Neural progenitor cell (in vitro differentiated cells): Measurements from ENCODE around the gene DLL3. TPM values are rescaled to one million over a fixed set of nuclear protein-coding genes. Genes with fewer than 3 reads are reported as not detected.

ENCODE experiments used
- DNase-seq: peaks from one replicate; pipeline ENCODE4 v3.0.0-alpha.2; 2016; ENCODE audit warnings: low spot score
- H2AFZ ChIP-seq: fragments of 200-600 bp; sonication (generic); replicated peaks from 2 replicates; pipeline ENCODE4 v1.6.1; 2016; ENCODE audit warnings: antibody characterized with exemption
- H3F3A ChIP-seq: fragments of 200-600 bp; sonication (generic); 2 replicates; pipeline ENCODE4 v1.6.1; 2016; ENCODE audit warnings: antibody characterized with exemption, low read depth
- H3K27ac ChIP-seq: fragments of 200-600 bp; sonication (generic); 2 replicates; pipeline ENCODE4 v1.5.1; 2016; ENCODE audit warnings: mild to moderate bottlenecking
- H3K27me3 ChIP-seq: fragments of 200-600 bp; sonication (generic); 2 replicates; pipeline ENCODE4 v1.6.1; 2016; ENCODE audit warnings: mild to moderate bottlenecking, moderate library complexity
- H3K36me3 ChIP-seq: fragments of 200-600 bp; sonication (generic); 2 replicates; pipeline ENCODE4 v1.5.1; 2016
- H3K4me1 ChIP-seq: fragments of 200-600 bp; sonication (generic); 2 replicates; pipeline ENCODE4 v1.6.1; 2016; ENCODE audit warnings: mixed run types
- H3K4me2 ChIP-seq: fragments of 200-600 bp; sonication (generic); 2 replicates; pipeline ENCODE4 v1.6.1; 2016
- H3K4me3 ChIP-seq: fragments of 200-600 bp; sonication (generic); 2 replicates; pipeline ENCODE4 v1.5.1; 2016
- H3K79me2 ChIP-seq: fragments of 200-600 bp; sonication (generic); 2 replicates; pipeline ENCODE4 v1.6.1; 2016; ENCODE audit warnings: low read depth
- H3K9ac ChIP-seq: fragments of 200-600 bp; sonication (generic); 2 replicates; pipeline ENCODE4 v1.6.1; 2016
- H3K9me3 ChIP-seq: fragments of 200-600 bp; sonication (generic); 2 replicates; pipeline ENCODE4 v1.5.1; 2016; ENCODE audit warnings: low read depth
- H4K20me1 ChIP-seq: fragments of 200-600 bp; sonication (generic); 2 replicates; pipeline ENCODE4 v1.6.1; 2016; ENCODE audit warnings: low read depth
- H3K27ac Mint-ChIP-seq: 3 replicates; pipeline ENCODE4 v1.8.0; 2021; ENCODE audit warnings: mixed read lengths
- H3K27me3 Mint-ChIP-seq: 2 replicates; pipeline ENCODE4 v1.8.0; 2022; ENCODE audit warnings: low read depth, mild to moderate bottlenecking, inconsistent platforms, moderate library complexity, mixed read lengths; ENCODE audit not compliant: insufficient read depth
- H3K36me3 Mint-ChIP-seq: 3 replicates; pipeline ENCODE4 v1.8.0; 2021; ENCODE audit warnings: mixed read lengths
- H3K4me1 Mint-ChIP-seq: 3 replicates; pipeline ENCODE4 v1.8.0; 2021; ENCODE audit warnings: mixed read lengths
- H3K4me3 Mint-ChIP-seq: 3 replicates; pipeline ENCODE4 v1.8.0; 2021; ENCODE audit warnings: mild to moderate bottlenecking, moderate library complexity, mixed read lengths
- H3K9me3 Mint-ChIP-seq: 3 replicates; pipeline ENCODE4 v1.8.0; 2020; ENCODE audit warnings: mixed read lengths
- EZH2 ChIP-seq: fragments of 200-600 bp; sonication (generic); IDR thresholded peaks from 2 replicates; pipeline ENCODE4 v1.6.1; 2017; ENCODE audit warnings: antibody characterized with exemption, mild to moderate bottlenecking, moderate library complexity
- EZH2phosphoT487 ChIP-seq: fragments of 200-600 bp; sonication (generic); IDR thresholded peaks from 2 replicates; pipeline ENCODE4 v1.6.1; 2017; ENCODE audit warnings: antibody characterized with exemption
- total RNA-seq: library from RNA; depleted of rRNA; stranded (reverse); fragments of >200 nt; gene quantifications from 2 replicates; pipeline ENCODE4 v1.2.3, GENCODE V29; 2015; ENCODE audit warnings: low replicate concordance
- TF ChIP-seq, protein P1 (sequence below): fragments of 200-600 bp; sonication (generic); IDR thresholded peaks from 2 replicates; pipeline ENCODE4 v1.5.1; 2017; ENCODE audit warnings: antibody characterized with exemption, mild to moderate bottlenecking

Gene DLL3
- total RNA-seq, 1 donor from 2014 or later: 0.37 TPM

DNA sequence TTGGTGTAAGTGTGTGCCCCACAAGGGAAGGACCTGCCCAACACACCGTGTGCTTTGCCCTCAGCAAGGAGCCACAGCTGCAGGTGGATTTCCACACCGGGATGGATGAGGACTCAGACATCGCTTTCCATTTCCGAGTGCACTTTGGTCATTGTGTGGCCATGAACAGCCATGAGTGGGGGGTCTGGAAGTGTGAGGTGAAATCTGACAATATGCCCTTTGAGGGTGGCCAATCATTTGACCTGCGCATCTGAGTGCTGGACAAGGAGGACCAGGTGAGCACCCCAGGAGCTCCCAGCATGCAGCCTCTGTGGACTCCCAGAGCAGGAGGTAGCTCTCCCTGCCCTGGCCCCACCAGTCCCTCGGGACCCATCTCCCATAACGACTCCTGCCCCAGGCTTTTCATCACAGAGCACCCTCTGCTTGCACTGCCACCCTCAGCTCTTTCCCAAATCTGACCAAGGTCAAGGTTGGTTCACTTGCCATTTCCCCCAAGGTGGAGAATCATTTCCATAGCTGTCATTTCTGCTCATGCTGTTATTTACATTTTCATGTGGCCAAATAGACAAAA lies 54.4 kb downstream of the DLL3 start:
- H3K27me3 Mint-ChIP-seq: peaks cover 6% of the 10 kb centered on the region
- H3K79me2 ChIP-seq: no peaks in the 10 kb centered on the region
- no peak overlapping the region for H3K27ac ChIP-seq
- H3K36me3 ChIP-seq: no peaks in the 10 kb centered on the region
- peaks cover 3% of the 10 kb centered on the region for H3K27me3 ChIP-seq
- no peaks in the 10 kb centered on the region for H4K20me1 ChIP-seq
- H3K4me3 Mint-ChIP-seq: no peak overlapping the region
- no peak overlapping the region for H3K4me3 ChIP-seq
- no peaks in the 10 kb centered on the region for H3K9me3 ChIP-seq
- TF ChIP-seq EZH2 (no peak), EZH2phosphoT487 (no peak)
- TF ChIP-seq, protein P1, sequence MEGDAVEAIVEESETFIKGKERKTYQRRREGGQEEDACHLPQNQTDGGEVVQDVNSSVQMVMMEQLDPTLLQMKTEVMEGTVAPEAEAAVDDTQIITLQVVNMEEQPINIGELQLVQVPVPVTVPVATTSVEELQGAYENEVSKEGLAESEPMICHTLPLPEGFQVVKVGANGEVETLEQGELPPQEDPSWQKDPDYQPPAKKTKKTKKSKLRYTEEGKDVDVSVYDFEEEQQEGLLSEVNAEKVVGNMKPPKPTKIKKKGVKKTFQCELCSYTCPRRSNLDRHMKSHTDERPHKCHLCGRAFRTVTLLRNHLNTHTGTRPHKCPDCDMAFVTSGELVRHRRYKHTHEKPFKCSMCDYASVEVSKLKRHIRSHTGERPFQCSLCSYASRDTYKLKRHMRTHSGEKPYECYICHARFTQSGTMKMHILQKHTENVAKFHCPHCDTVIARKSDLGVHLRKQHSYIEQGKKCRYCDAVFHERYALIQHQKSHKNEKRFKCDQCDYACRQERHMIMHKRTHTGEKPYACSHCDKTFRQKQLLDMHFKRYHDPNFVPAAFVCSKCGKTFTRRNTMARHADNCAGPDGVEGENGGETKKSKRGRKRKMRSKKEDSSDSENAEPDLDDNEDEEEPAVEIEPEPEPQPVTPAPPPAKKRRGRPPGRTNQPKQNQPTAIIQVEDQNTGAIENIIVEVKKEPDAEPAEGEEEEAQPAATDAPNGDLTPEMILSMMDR: no peak
- no peak overlapping the region for H3K4me2 ChIP-seq
- H3K4me1 Mint-ChIP-seq: no peaks in the 10 kb centered on the region
- H3K9me3 Mint-ChIP-seq: no peaks in the 10 kb centered on the region
- H3K4me1 ChIP-seq: no peaks in the 10 kb centered on the region
- H3F3A ChIP-seq: no peaks in the 10 kb centered on the region
- DNase-seq: no peak
- no peaks in the 10 kb centered on the region for H3K36me3 Mint-ChIP-seq
- H2AFZ ChIP-seq: no peak overlapping the region
- H3K27ac Mint-ChIP-seq: no peak overlapping the region
- no peak overlapping the region for H3K9ac ChIP-seq

- H4K20me1 ChIP-seq: no peaks in the 10 kb centered on the region
- Mint-ChIP-seq H3K27me3 (peaks cover 8% of the 10 kb centered on the region), H3K27ac (no peak overlapping the region)
Observed at GRCh38 chr19:39554701-39555311, 56.1 kb downstream of the DLL3 start.

DNA sequence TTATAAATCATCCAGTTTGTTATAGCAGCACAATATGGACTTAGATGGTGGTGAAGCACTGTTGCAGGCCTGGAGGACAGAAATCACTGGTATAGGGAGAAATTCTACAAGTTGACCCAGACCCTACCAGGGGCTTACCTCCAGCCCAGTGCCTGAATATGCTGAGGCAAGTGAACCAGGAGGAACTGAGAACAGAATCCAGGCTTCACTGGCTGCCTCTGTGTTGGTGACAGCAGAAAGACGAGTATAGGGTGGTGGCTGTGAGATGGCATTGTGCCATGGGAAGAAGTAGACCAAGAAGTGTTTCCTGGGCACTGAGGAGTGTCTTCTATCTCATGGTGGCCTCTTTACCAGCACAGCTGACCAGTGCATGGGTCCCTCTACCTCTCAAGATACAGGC lies 57.1 kb downstream of the DLL3 start:
- H3K27me3 Mint-ChIP-seq: peaks cover 9% of the 10 kb centered on the region
- Histone ChIP-seq H3K4me2 (no peak overlapping the region), H3K9ac (no peak overlapping the region), H3K4me1 (no peaks in the 10 kb centered on the region), H4K20me1 (no peaks in the 10 kb centered on the region), H2AFZ (no peak overlapping the region), H3K27me3 (peaks cover 3% of the 10 kb centered on the region), H3K4me3 (no peak overlapping the region), H3K27ac (no peak overlapping the region), H3K79me2 (no peaks in the 10 kb centered on the region), H3F3A (no peaks in the 10 kb centered on the region), H3K9me3 (no peaks in the 10 kb centered on the region), H3K36me3 (no peaks in the 10 kb centered on the region)
- no peak for DNase-seq
- no peak overlapping the region for H3K4me3 Mint-ChIP-seq
- no peak overlapping the region for H3K27ac Mint-ChIP-seq
- H3K4me1 Mint-ChIP-seq: no peaks in the 10 kb centered on the region
- no peaks in the 10 kb centered on the region for H3K9me3 Mint-ChIP-seq
- H3K36me3 Mint-ChIP-seq: no peaks in the 10 kb centered on the region
- TF ChIP-seq, protein P1: no peak
- TF ChIP-seq EZH2: no peak
- no peak for TF ChIP-seq EZH2phosphoT487

More at GRCh38 chr19:39554701-39555311, 56.1 kb downstream of the DLL3 start:
- Histone ChIP-seq H2AFZ (no peak overlapping the region), H3F3A (no peaks in the 10 kb centered on the region), H3K9me3 (no peaks in the 10 kb centered on the region), H3K27me3 (peaks cover 3% of the 10 kb centered on the region), H3K27ac (no peak overlapping the region), H3K79me2 (no peaks in the 10 kb centered on the region), H3K4me1 (no peaks in the 10 kb centered on the region), H3K4me2 (no peak overlapping the region), H3K4me3 (no peak overlapping the region), H3K9ac (no peak overlapping the region), H3K36me3 (no peaks in the 10 kb centered on the region)
- no peak for DNase-seq
- no peak for TF ChIP-seq EZH2phosphoT487
- TF ChIP-seq EZH2: no peak
- TF ChIP-seq, protein P1: no peak
- no peaks in the 10 kb centered on the region for H3K4me1 Mint-ChIP-seq
- no peak overlapping the region for H3K4me3 Mint-ChIP-seq
- H3K36me3 Mint-ChIP-seq: no peaks in the 10 kb centered on the region
- H3K9me3 Mint-ChIP-seq: no peaks in the 10 kb centered on the region

Other genes with a start within 250 kb of the DLL3 start
- gene IFNL2, start 230.6 kb upstream of the DLL3 start, total RNA-seq: not detected in 2 replicates
- not detected in 2 replicates for gene IFNL1, start 202.5 kb upstream of the DLL3 start, total RNA-seq
- 0.17 and 4.3 TPM in 2 replicates for gene LRFN1, start 178.1 kb upstream of the DLL3 start, total RNA-seq
- gene GMFG, start 162.9 kb upstream of the DLL3 start, total RNA-seq: 0.43 TPM in 1 of 2 replicates, not detected in the other
- 32.8 and 105 TPM in 2 replicates for gene SAMD4B, start 156.5 kb upstream of the DLL3 start, total RNA-seq
- gene PAF1, start 107.8 kb upstream of the DLL3 start, total RNA-seq: 15.6 and 29.1 TPM in 2 replicates
- gene MED29, start 107.6 kb upstream of the DLL3 start, total RNA-seq: 27.0 and 28.2 TPM in 2 replicates
- 1.2 TPM in 1 of 2 replicates, not detected in the other for gene ZFP36, start 92.1 kb upstream of the DLL3 start, total RNA-seq
- gene PLEKHG2, start 86.3 kb upstream of the DLL3 start, total RNA-seq: 10.7 and 46.9 TPM in 2 replicates
- 94.8 and 268 TPM in 2 replicates for gene RPS16, start 63.0 kb upstream of the DLL3 start, total RNA-seq
- 48.5 and 84.3 TPM in 2 replicates for gene SUPT5H, start 53.4 kb upstream of the DLL3 start, total RNA-seq
- gene TIMM50, start 18.1 kb upstream of the DLL3 start, total RNA-seq: 39.9 and 79.3 TPM in 2 replicates
- gene SELENOV, start 16.2 kb downstream of the DLL3 start, total RNA-seq: 0.73 and 6.2 TPM in 2 replicates
- gene EID2B, start 33.9 kb downstream of the DLL3 start, total RNA-seq: 10.1 and 11.1 TPM in 2 replicates
- gene EID2, start 41.2 kb downstream of the DLL3 start, total RNA-seq: 20.0 and 23.5 TPM in 2 replicates
- not detected in 2 replicates for gene LGALS13, start 103.6 kb downstream of the DLL3 start, total RNA-seq
- gene LGALS16, start 157.0 kb downstream of the DLL3 start, total RNA-seq: not detected in 2 replicates
- not detected in 2 replicates for gene LGALS14, start 205.5 kb downstream of the DLL3 start, total RNA-seq
- gene CLC, start 239.1 kb downstream of the DLL3 start, total RNA-seq: not detected in 2 replicates